Activated CD8-positive, alpha-beta memory T cell treated with anti-CD3 and anti-CD28 coated beads, Interleukin-2, amount 50 U/mL, for 1 hour (primary cell): ENCODE measurements around the gene NEURL4.
A peak's percentile ranks its signal among the peaks of the same experiment; 100 is the strongest.

Experiments used
- DNase-seq: peaks from one replicate; pipeline ENCODE4 v3.0.0-alpha.2; 2020; ENCODE audit errors: extremely low read depth

The NEURL4 gene

GRCh38 chr17:7323731-7324437, 5.3 kb downstream of the NEURL4 start:
- DNase-seq = no peak

GRCh38 chr17:7322520-7323194, 6.5 kb downstream of the NEURL4 start:
- no peak for DNase-seq

- DNase-seq = no peak
Measured at GRCh38 chr17:7321466-7321865, 7.7 kb downstream of the NEURL4 start.

GRCh38 chr17:7318121-7318860, 10.8 kb downstream of the NEURL4 start:
- DNase-seq = no peak

- no peak for DNase-seq
Measured at GRCh38 chr17:7317161-7317803, 11.9 kb downstream of the NEURL4 start.

GRCh38 chr17:7315570-7316235, 13.4 kb downstream of the NEURL4 start:
- DNase-seq = no peak

GRCh38 chr17:7314719-7315569, 14.2 kb downstream of the NEURL4 start, which contains the start of gene GPS2:
TSS of gene GPS2 (minus strand) at chr17:7315360. CDS start at chr17:7315052, 308 bp downstream.
- DNase-seq = peak; percentile 82

- no peak for DNase-seq
Measured at GRCh38 chr17:7313890-7314718, 15.0 kb downstream of the NEURL4 start.

- DNase-seq = no peak
Measured at GRCh38 chr17:7313088-7313889, 15.8 kb downstream of the NEURL4 start.

- no peak for DNase-seq
Measured at GRCh38 chr17:7312432-7313087, 16.6 kb downstream of the NEURL4 start.

GRCh38 chr17:7311110-7311705, 17.9 kb downstream of the NEURL4 start:
- no peak for DNase-seq

GRCh38 chr17:7309628-7310027, 19.5 kb downstream of the NEURL4 start:
- no peak for DNase-seq

- DNase-seq = peak; percentile 88
Measured at GRCh38 chr17:7308625-7309433, 20.3 kb downstream of the NEURL4 start.

GRCh38 chr17:7307686-7308624, 21.2 kb downstream of the NEURL4 start:
- DNase-seq = no peak

GRCh38 chr17:7306911-7307685, 22.0 kb downstream of the NEURL4 start, which contains the start of gene EIF5A:
TSS of gene EIF5A (plus strand) at chr17:7307628. CDS start at chr17:7309636, 2,008 bp downstream.
- peak; percentile 100 for DNase-seq
